Muscle of arm (tissue), 12 donors: ENCODE measurements around the gene NTPCR. TPM values are rescaled to one million over a fixed set of nuclear protein-coding genes. Genes with fewer than 3 reads are reported as not detected.

Experiments
- DNase-seq: peaks from one replicate; pipeline ENCODE4 v3.0.0-alpha.2; 2013
- polyA plus RNA-seq, 12 donors: library from polyadenylated mRNA; unstranded; fragments of 120-200 nt; gene quantifications; one replicate each; pipeline ENCODE4 v1.2.1, GENCODE V29; 2013; ENCODE audit not compliant: insufficient read length in 12 of 12

The NTPCR gene
- polyA plus RNA-seq, 12 donors = 17.4 to 41.8 (median 36.2) TPM; not detected in 1

- DNase-seq = no peak
These were observed 4.4 kb downstream of the NTPCR start for GRCh38 chr1:232954594-232955365.

GRCh38 chr1:232956081-232956480 is 5.7 kb downstream of the NTPCR start:
- no peak for DNase-seq

- no peak for DNase-seq
These were observed 7.7 kb downstream of the NTPCR start for GRCh38 chr1:232958067-232958466.

- DNase-seq = no peak
These were observed 12.6 kb downstream of the NTPCR start for GRCh38 chr1:232962761-232963745.

GRCh38 chr1:232964601-232965000 is 14.2 kb downstream of the NTPCR start:
- DNase-seq = no peak

- no peak for DNase-seq
These were observed 14.9 kb downstream of the NTPCR start for GRCh38 chr1:232965124-232965911.

- no peak for DNase-seq
These were observed 15.5 kb downstream of the NTPCR start for GRCh38 chr1:232965912-232966217.

- no peak for DNase-seq
These were observed 16.3 kb downstream of the NTPCR start for GRCh38 chr1:232966663-232967062.

- DNase-seq = no peak
These were observed 18.0 kb downstream of the NTPCR start for GRCh38 chr1:232968391-232968790.

GRCh38 chr1:232968965-232969364 is 18.6 kb downstream of the NTPCR start:
- DNase-seq = no peak

GRCh38 chr1:232969799-232970198 is 19.4 kb downstream of the NTPCR start:
- DNase-seq = no peak

GRCh38 chr1:232970508-232970907 is 20.1 kb downstream of the NTPCR start:
- no peak for DNase-seq

GRCh38 chr1:232973652-232974611 is 23.5 kb downstream of the NTPCR start:
- no peak for DNase-seq

- DNase-seq = no peak
These were observed 24.6 kb downstream of the NTPCR start for GRCh38 chr1:232974971-232975370.

GRCh38 chr1:232978091-232978634 is 27.8 kb downstream of the NTPCR start:
- DNase-seq = no peak

- DNase-seq = no peak
These were observed 28.4 kb downstream of the NTPCR start for GRCh38 chr1:232978815-232979214.

GRCh38 chr1:232979558-232979957 is 29.1 kb downstream of the NTPCR start:
- no peak for DNase-seq

GRCh38 chr1:232980355-232980978 is 30.1 kb downstream of the NTPCR start:
- no peak for DNase-seq

- no peak for DNase-seq
These were observed 30.7 kb downstream of the NTPCR start for GRCh38 chr1:232980986-232981560.
